ENCODE measurements around the gene TTC28. TPM values are rescaled to one million over a fixed set of nuclear protein-coding genes. Genes with fewer than 3 reads are reported as not detected.
A peak's percentile ranks its signal among the peaks of the same experiment; 100 is the strongest.

TTC28 gene
- total and polyA plus RNA-seq, 2 donors (not counting 3 experiments of a cell fraction or from before 2014, with no cell fraction given), result 16.5 to 51.1 TPM

DNA sequence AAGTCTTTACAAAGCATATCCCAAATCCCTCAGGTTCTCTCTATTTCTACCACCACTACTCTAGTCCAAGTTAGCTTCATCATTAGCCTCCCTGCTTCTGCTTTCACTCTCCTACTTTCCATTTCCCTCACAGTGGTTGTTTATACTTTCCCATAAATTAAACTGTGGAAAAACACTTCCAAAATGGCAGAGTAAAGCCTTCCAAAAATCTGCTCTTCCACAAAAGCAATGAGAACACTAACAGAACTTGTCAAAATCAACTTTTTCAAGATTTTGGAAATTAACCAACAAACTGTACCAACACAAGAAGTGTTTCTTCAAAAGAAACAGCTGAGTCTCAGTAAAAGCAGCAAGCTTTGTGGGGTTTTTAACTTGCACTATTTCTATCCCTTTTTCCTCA, 71.8 kb downstream of the TTC28 start:
- CTCF ChIA-PET, result interaction anchor here (1.2 to 2.3 kb wide), 6 partner anchors 11 to 556 kb away, joined by 3 to 9 read pairs (median 6); no protein-coding TSS in a partner anchor
- intact Hi-C loops (cut with micrococcal nuclease), result no loop called here
- POLR2A ChIA-PET, result no interaction called here

DNA sequence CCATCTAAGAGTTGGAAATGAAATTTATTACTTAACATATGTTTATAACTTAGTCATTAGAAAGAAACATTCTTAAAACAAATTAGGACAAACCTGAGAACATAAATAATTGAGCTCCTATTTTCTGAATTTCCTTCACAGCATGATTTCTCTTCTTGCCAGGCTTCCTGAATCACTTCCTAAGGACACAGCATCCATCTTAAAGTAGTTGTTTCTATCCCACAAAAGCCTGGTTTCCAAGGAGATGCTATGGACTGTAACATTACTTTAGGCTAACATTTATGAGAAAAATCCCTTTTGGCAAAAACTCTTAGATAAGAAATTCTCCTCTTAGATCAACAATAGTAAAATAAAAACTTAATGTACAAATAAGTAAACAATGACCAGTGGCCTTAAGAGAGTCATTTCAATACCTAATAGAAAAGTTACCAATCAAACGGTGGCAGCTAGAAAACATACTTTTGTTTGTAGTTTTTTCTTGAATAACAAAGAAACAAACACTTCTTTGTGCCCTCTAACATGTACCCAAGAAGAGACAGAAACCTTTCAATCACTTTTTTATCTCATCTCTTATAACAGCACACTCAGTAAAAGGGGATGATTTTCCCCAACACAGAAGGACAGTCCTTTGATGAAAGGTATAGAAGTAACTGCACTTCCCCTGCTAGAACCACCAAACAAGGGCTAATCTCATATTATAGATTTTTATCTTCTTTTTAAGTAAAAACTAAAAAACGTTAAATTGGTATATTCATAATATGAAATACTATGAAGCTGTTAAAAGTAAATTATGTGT, 74.5 kb downstream of the TTC28 start:
- Histone ChIP-seq H3K36me3 (ENCODE audit: control insufficient read depth in 2 of 2, extremely low read depth in 1 of 2, insufficient read depth in 2 of 2, low read length in 2 of 2) (peaks cover 0 to 5% of the 10 kb centered on the region in 2 experiments), H3K4me3 (replicated peaks in 1 of 3; ENCODE audit: insufficient read depth in 1 of 3, low read depth in 1 of 3, low read length in 3 of 3) (no peak overlapping the region), H3K9ac (replicated peaks; ENCODE audit: extremely low read depth, insufficient read depth, low read length) (no peak overlapping the region), H3K27ac (ENCODE audit: insufficient read depth, low read depth, low read length) (no peak overlapping the region), H3K4me2 (ENCODE audit: insufficient read depth, low read length) (no peak overlapping the region), H3K9me3 (replicated peaks; ENCODE audit: control insufficient read depth, insufficient read depth, low read length) (no peaks in the 10 kb centered on the region), H3K27me3 (ENCODE audit: control insufficient read depth in 2 of 2, insufficient read depth in 2 of 2, low read length in 2 of 2) (no peaks in the 10 kb centered on the region), H4K20me1 (replicated peaks; ENCODE audit: control insufficient read depth, extremely low read depth, insufficient read depth, low read length) (no peaks in the 10 kb centered on the region), H2AFZ (ENCODE audit: low read depth, low read length) (no peak overlapping the region), H3K79me2 (ENCODE audit: control insufficient read depth, insufficient read depth, low read length) (no peaks in the 10 kb centered on the region), H3K4me1 (ENCODE audit: control insufficient read depth, extremely low read depth, insufficient read depth, low read length) (peaks cover 4% of the 10 kb centered on the region), H3K9me1 (replicated peaks; ENCODE audit: control insufficient read depth, extremely low read depth, insufficient read depth, low read length) (no peaks in the 10 kb centered on the region)
- no TSS peak for BruUV-seq (replicated peaks)
- DNase-seq (ENCODE audit: low read depth, low spot score) (peak; percentile 79), FAIRE-seq (peak; percentile 73)
- ChIA-PET POLR2A (no interaction called here), CTCF (interaction anchor here (1.0 to 2.7 kb wide), 5 partner anchors 9 to 436 kb away, joined by 3 to 10 read pairs (median 5); partner anchors contain the start of gene CCDC117)
- peak; percentile 16 for TF ChIP-seq JUN (IDR thresholded peaks at IDR 0.05; ENCODE audit: borderline replicate concordance, insufficient read depth, insufficient read length, low read depth)
- TF ChIP-seq MYC (IDR thresholded peaks at IDR 0.05; ENCODE audit: low read depth, low read length), result no peak
- TF ChIP-seq, protein P1, sequence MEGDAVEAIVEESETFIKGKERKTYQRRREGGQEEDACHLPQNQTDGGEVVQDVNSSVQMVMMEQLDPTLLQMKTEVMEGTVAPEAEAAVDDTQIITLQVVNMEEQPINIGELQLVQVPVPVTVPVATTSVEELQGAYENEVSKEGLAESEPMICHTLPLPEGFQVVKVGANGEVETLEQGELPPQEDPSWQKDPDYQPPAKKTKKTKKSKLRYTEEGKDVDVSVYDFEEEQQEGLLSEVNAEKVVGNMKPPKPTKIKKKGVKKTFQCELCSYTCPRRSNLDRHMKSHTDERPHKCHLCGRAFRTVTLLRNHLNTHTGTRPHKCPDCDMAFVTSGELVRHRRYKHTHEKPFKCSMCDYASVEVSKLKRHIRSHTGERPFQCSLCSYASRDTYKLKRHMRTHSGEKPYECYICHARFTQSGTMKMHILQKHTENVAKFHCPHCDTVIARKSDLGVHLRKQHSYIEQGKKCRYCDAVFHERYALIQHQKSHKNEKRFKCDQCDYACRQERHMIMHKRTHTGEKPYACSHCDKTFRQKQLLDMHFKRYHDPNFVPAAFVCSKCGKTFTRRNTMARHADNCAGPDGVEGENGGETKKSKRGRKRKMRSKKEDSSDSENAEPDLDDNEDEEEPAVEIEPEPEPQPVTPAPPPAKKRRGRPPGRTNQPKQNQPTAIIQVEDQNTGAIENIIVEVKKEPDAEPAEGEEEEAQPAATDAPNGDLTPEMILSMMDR (IDR thresholded peaks at IDR 0.05; ENCODE audit: extremely low read depth in 1 of 2, insufficient read depth in 1 of 2, low read depth in 1 of 2, low read length in 2 of 2), result no peak
- TF ChIP-seq FOS (IDR thresholded peaks at IDR 0.05; ENCODE audit: borderline replicate concordance, insufficient read depth, low read length), result no peak
- intact Hi-C loops (cut with micrococcal nuclease) (no loop called here), dilution Hi-C loops (cut with MboI; ENCODE audit: extremely low pct_ligation_motif_present, low sequenced_read_pairs) (no loop called here)

More for the DNA sequence above, 71.8 kb downstream of the TTC28 start:
- BruUV-seq (replicated peaks), result no TSS peak
- Histone ChIP-seq H3K9ac (replicated peaks; ENCODE audit: extremely low read depth, insufficient read depth, low read length) (no peak overlapping the region), H3K4me3 (replicated peaks in 1 of 3; ENCODE audit: insufficient read depth in 1 of 3, low read depth in 1 of 3, low read length in 3 of 3) (no peak overlapping the region), H3K9me1 (replicated peaks; ENCODE audit: control insufficient read depth, extremely low read depth, insufficient read depth, low read length) (no peaks in the 10 kb centered on the region), H3K79me2 (ENCODE audit: control insufficient read depth, insufficient read depth, low read length) (no peaks in the 10 kb centered on the region), H3K27ac (ENCODE audit: insufficient read depth, low read depth, low read length) (no peak overlapping the region), H3K4me2 (ENCODE audit: insufficient read depth, low read length) (no peak overlapping the region), H2AFZ (ENCODE audit: low read depth, low read length) (no peak overlapping the region), H3K9me3 (replicated peaks; ENCODE audit: control insufficient read depth, insufficient read depth, low read length) (no peaks in the 10 kb centered on the region), H3K27me3 (ENCODE audit: control insufficient read depth in 2 of 2, insufficient read depth in 2 of 2, low read length in 2 of 2) (no peaks in the 10 kb centered on the region), H3K36me3 (ENCODE audit: control insufficient read depth in 2 of 2, extremely low read depth in 1 of 2, insufficient read depth in 2 of 2, low read length in 2 of 2) (peaks cover 0 to 5% of the 10 kb centered on the region in 2 experiments), H3K4me1 (ENCODE audit: control insufficient read depth, extremely low read depth, insufficient read depth, low read length) (peaks cover 4% of the 10 kb centered on the region), H4K20me1 (replicated peaks; ENCODE audit: control insufficient read depth, extremely low read depth, insufficient read depth, low read length) (no peaks in the 10 kb centered on the region)
- dilution Hi-C loops (cut with MboI; ENCODE audit: extremely low pct_ligation_motif_present, low sequenced_read_pairs), result no loop called here
- DNase-seq (ENCODE audit: low read depth, low spot score) (no peak), FAIRE-seq (no peak)
- TF ChIP-seq EZH2 (IDR thresholded peaks at IDR 0.05; ENCODE audit: borderline replicate concordance, low read depth, low read length, severe bottlenecking), result no peak

Measured in endothelial cell of umbilical vein (primary cell).